Psoas muscle (tissue), 8 donors: Measurements from ENCODE around the gene SARS1. TPM values are rescaled to one million over a fixed set of nuclear protein-coding genes. Genes with fewer than 3 reads are reported as not detected.

Experiments
- ATAC-seq, 4 donors: fragments of 200-7000 bp; cut with Tn5 transposase; one replicate each; pipeline ENCODE4 v1.9.1; 2020; ENCODE audit warnings: moderate library complexity in 3 of 4, mild to moderate bottlenecking in 2 of 4
- DNase-seq, 2 donors: peaks; one replicate each; pipeline ENCODE4 v3.0.0-alpha.2; 2020
- H3K27ac ChIP-seq: fragments of 200-600 bp; one replicate; pipeline ENCODE4 v1.8.0; 2022
- H3K27me3 ChIP-seq, 3 donors: fragments of 200-600 bp in 1 of 3; one replicate each; pipeline versions ENCODE4 v1.6.1 to v1.8.0; 2013 to 2022; ENCODE audit warnings: low read length in 2 of 3, mild to moderate bottlenecking in 2 of 3, moderate library complexity in 1 of 3; ENCODE audit not compliant: insufficient read depth in 3 of 3
- H3K36me3 ChIP-seq, 2 donors: fragments of 200-600 bp in 1 of 2; one replicate each; pipeline versions ENCODE4 v1.6.1 to v1.8.0; 2013 to 2022; ENCODE audit warnings: low read depth in 1 of 2, mild to moderate bottlenecking in 1 of 2, moderate library complexity in 1 of 2; ENCODE audit not compliant: insufficient read depth in 1 of 2
- H3K4me1 ChIP-seq: fragments of 200-600 bp; one replicate; pipeline ENCODE4 v1.8.0; 2022
- H3K4me3 ChIP-seq: fragments of 200-600 bp; one replicate; pipeline ENCODE4 v1.8.0; 2022; ENCODE audit warnings: mild to moderate bottlenecking
- H3K9me3 ChIP-seq: fragments of 200-600 bp; one replicate; pipeline ENCODE4 v1.8.0; 2022
- WGBS, 3 donors: extraction: QIAGEN DNeasy Blood & Tissue Kit; methylation state at CpG; one replicate each; pipeline versions ENCODE4 v1.1.6 to v1.1.7; 2013; 5-methylcytosine and 5-hydroxymethylcytosine counted together
- intact Hi-C, 2 donors: fragments of 100-400 bp; cut with DNase I; formaldehyde crosslinking; loops; one replicate each; pipeline versions ENCODE4 v1.11.0 to v1.14.2; 2022
- polyA plus RNA-seq, 3 donors: library from polyadenylated mRNA; stranded (reverse); fragments of 200-250 nt; gene quantifications; one replicate each; pipeline ENCODE4 v1.2.3, GENCODE V29; 2013
- total RNA-seq, 4 donors: library from RNA; stranded (reverse); fragmentation: NEBNext Ultra II Directional in 2 of 4; extraction: Animal tissue kit (Norgen Biotek cat#: 25700) in 2 of 4; gene quantifications; one replicate each; pipeline versions ENCODE4 v1.2.1 to v1.2.4, GENCODE V29; 2021 to 2023
- TF ChIP-seq, protein P1 (sequence below): fragments of 200-600 bp; IDR thresholded peaks from one replicate; pipeline ENCODE4 v1.8.0; 2022; ENCODE audit warnings: antibody characterized with exemption
- donor health status: healthy with polysubstance abuse.
- donor health status: DM: no; HTN: no; CAD: no; lungs with moderate emphysema.
- donor health status: Bipolar disorder and iron deficiency.
- donor health status: healthy.
- donor health status: DM: yes; HTN: yes; CAD: no.
- donor health status: DM: no; HTN: no; CAD: no.
- donor health status: DM: no; HTN: no; CAD: no.
- donor health status: DM: yes; HTN: yes; CAD: no.

The SARS1 gene
- total and polyA plus RNA-seq, 7 donors = 76.4 to 155 (median 149) TPM

DNA sequence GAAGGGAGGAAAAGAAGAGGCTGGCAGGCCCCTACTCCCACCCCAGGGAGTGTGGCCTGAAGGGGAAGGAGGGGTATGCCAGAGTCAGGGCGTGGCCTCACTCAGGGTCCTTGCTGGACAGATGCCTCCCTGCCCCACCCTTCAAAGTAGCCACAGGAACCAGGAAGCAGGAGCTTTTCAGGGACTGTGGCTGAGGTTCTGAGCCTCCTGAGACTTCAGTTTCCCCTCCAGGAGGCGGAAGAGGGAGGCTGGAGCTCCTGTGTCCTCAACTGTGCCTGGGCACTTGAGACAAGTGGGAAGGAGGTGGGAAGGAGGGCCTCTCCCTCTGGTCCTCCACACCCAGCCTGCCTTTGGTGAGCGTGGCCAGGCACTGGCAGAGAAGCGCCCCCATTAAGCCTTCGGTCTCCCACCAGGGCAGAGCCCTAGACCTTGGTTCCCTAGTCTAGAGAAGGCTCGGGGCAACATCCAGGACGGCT is 40.9 kb downstream of the SARS1 start:
- ATAC-seq (no peak), DNase-seq (peak in 1 of 2 donors; percentile 31)
- 76 to 77% (median 76%) methylated on average over 5 to 7 of the region's 7 CpGs for WGBS, 3 donors
- no peak overlapping the region for H3K4me3 ChIP-seq
- H3K27ac ChIP-seq = peak overlapping the region; percentile 67
- H3K36me3 ChIP-seq = peaks cover 0 to 6% of the 10 kb centered on the region in 2 donors
- H3K9me3 ChIP-seq = no peaks in the 10 kb centered on the region
- intact Hi-C loops = no loop called here
- peaks cover 21% of the 10 kb centered on the region for H3K4me1 ChIP-seq
- TF ChIP-seq, protein P1, sequence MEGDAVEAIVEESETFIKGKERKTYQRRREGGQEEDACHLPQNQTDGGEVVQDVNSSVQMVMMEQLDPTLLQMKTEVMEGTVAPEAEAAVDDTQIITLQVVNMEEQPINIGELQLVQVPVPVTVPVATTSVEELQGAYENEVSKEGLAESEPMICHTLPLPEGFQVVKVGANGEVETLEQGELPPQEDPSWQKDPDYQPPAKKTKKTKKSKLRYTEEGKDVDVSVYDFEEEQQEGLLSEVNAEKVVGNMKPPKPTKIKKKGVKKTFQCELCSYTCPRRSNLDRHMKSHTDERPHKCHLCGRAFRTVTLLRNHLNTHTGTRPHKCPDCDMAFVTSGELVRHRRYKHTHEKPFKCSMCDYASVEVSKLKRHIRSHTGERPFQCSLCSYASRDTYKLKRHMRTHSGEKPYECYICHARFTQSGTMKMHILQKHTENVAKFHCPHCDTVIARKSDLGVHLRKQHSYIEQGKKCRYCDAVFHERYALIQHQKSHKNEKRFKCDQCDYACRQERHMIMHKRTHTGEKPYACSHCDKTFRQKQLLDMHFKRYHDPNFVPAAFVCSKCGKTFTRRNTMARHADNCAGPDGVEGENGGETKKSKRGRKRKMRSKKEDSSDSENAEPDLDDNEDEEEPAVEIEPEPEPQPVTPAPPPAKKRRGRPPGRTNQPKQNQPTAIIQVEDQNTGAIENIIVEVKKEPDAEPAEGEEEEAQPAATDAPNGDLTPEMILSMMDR = no peak
- H3K27me3 ChIP-seq = no peaks in the 10 kb centered on the region

GRCh38 chr1:109255097-109255651 is 41.5 kb downstream of the SARS1 start:
- TF ChIP-seq, protein P1 = no peak
- Histone ChIP-seq H3K4me3 (no peak overlapping the region), H3K27ac (no peak overlapping the region), H3K9me3 (no peaks in the 10 kb centered on the region), H3K36me3 (peaks cover 0 to 6% of the 10 kb centered on the region in 2 donors), H3K4me1 (peaks cover 21% of the 10 kb centered on the region), H3K27me3 (no peaks in the 10 kb centered on the region)
- ATAC-seq (peak in 3 of 4 donors; percentile 25 to 38 (median 30)), DNase-seq (peak in 1 of 2 donors; percentile 58)
- 39 to 54% (median 44%) methylated on average over 14 to 15 of the region's 15 CpGs for WGBS, 3 donors
- intact Hi-C loops = no loop called here

DNA sequence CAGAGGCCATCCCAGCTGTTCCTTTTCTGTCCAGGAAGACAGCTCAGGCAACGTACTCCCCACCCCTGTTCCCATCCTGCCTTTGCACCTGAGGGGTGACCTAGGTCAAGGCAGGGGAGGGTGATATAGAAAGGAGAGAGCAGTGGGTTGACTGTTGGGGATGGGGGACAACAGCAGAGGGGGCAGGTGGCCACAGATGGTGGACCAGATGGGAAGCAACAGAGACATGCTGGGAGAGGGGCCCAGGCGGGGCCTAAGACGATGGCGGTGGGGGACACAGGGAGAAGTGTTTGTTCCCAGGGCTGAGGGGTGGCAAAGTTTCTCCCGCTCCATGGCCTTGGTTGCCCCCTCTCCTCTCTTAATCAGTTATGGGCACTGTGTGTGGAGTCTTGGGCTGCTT is 42.0 kb downstream of the SARS1 start:
- no peak overlapping the region for H3K4me3 ChIP-seq
- WGBS, 3 donors = 78 to 91% (median 80%) methylated on average over 5 of the region's 5 CpGs
- intact Hi-C loops = no loop called here
- no peaks in the 10 kb centered on the region for H3K27me3 ChIP-seq
- H3K4me1 ChIP-seq = peaks cover 21% of the 10 kb centered on the region
- DNase-seq (no peak), ATAC-seq (peak in 1 of 4 donors; percentile 5)
- no peaks in the 10 kb centered on the region for H3K9me3 ChIP-seq
- TF ChIP-seq, protein P1 = no peak
- H3K36me3 ChIP-seq = peaks cover 0 to 6% of the 10 kb centered on the region in 2 donors
- H3K27ac ChIP-seq = no peak overlapping the region

DNA sequence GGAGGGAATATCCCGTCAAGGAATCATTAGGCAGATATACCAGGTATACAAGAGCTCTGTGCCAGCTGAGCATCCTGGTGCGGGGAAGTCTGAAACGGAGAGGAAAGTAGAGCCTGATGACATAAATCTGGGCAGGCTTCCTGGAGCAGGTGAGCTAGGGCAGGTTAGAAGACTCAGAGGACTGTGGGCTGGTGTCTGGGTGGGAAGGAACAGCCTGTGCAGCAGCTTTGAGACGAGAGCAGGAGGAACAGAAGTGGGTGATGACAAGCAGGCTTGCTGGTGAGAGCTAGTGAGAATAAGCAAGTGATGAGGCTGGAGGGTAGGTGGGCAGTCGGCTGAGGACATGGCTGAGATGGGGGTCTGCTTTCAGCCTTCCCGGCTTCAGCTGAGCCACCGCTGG is 42.4 kb downstream of the SARS1 start:
- Histone ChIP-seq H3K4me3 (no peak overlapping the region), H3K27me3 (no peaks in the 10 kb centered on the region), H3K27ac (no peak overlapping the region), H3K36me3 (peaks cover 0 to 9% of the 10 kb centered on the region in 2 donors), H3K4me1 (peaks cover 21% of the 10 kb centered on the region), H3K9me3 (no peaks in the 10 kb centered on the region)
- WGBS, 3 donors = 82 to 88% (median 85%) methylated on average over 7 of the region's 7 CpGs
- TF ChIP-seq, protein P1 = no peak
- intact Hi-C loops = no loop called here
- ATAC-seq (no peak), DNase-seq (no peak)
